Sigmoid colon (tissue), 4 donors: ENCODE results near the gene NT5DC4.

Source experiments
- EP300 ChIP-seq, 4 donors: sonication (generic); formaldehyde crosslinking; IDR thresholded peaks; one replicate each; pipeline ENCODE4 v1.6.1; 2017; ENCODE audit warnings: antibody characterized with exemption in 4 of 4
- POLR2AphosphoS5 ChIP-seq, 4 donors: sonication (generic); formaldehyde crosslinking; IDR thresholded peaks; one replicate each; pipeline ENCODE4 v1.6.1; 2017; ENCODE audit warnings: antibody characterized with exemption in 4 of 4
- TF ChIP-seq, protein P1 (sequence below), 4 experiments: fragments of 450-650 bp in 3 of 4; fragments of 200-600 bp in 1 of 4; IDR thresholded peaks; one replicate each; pipeline ENCODE4 v1.5.1; 2016 to 2019; ENCODE audit warnings: antibody characterized with exemption in 4 of 4, mild to moderate bottlenecking in 3 of 4, moderate library complexity in 2 of 4

DNA sequence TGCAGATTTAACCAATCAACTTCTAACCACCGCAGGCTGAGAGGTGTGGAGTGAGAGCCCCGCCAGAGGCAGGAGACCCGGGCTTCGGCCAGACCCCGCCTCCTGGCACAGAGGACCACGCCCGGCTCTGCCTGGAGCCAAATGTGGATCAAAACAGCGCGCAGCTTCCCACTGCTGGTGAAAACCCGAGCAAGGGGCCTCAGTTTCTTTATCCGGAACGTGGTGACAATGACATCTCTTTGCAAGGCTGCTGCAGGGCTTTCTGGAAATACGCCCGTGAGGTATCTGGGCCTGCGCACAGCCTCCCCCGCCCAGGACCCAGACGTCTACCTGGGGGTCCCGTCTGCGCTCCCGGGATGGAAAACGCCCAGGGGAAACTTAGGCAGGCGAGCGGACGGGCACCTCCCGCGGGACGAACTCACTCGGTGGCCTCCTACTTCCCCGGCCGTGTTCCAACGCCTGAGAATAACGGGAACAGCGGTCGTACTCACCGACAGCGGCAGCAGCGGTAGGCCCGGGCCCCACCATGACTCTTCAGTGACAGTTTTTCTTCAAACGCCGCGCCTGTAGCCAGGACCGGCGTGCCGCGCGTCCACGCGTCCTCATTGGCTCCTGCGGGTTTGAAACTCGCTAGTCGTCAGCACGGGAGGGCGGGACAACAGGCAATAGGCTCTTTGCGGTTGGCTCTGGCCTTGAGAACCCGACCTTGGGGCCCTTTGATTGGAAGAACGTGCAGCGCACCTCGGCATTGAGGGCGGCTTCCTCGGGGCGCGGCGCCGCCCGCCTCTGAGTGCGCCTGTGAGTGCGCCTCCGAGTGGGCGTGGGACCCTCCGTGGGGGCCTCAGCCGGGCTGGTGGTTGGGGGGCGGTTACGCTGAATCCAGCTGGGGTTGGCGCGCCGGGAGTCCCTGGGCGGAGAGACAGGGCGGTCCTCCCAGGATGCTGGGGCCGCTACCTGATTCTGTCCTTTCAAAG is 43.5 kb downstream of the NT5DC4 start, which contains the start of gene CKAP2L:
- TF ChIP-seq, protein P1, sequence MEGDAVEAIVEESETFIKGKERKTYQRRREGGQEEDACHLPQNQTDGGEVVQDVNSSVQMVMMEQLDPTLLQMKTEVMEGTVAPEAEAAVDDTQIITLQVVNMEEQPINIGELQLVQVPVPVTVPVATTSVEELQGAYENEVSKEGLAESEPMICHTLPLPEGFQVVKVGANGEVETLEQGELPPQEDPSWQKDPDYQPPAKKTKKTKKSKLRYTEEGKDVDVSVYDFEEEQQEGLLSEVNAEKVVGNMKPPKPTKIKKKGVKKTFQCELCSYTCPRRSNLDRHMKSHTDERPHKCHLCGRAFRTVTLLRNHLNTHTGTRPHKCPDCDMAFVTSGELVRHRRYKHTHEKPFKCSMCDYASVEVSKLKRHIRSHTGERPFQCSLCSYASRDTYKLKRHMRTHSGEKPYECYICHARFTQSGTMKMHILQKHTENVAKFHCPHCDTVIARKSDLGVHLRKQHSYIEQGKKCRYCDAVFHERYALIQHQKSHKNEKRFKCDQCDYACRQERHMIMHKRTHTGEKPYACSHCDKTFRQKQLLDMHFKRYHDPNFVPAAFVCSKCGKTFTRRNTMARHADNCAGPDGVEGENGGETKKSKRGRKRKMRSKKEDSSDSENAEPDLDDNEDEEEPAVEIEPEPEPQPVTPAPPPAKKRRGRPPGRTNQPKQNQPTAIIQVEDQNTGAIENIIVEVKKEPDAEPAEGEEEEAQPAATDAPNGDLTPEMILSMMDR (IDR thresholded peaks at IDR 0.05), result no peak
- TF ChIP-seq EP300 (IDR thresholded peaks at IDR 0.05), result no peak
- TF ChIP-seq POLR2AphosphoS5 (IDR thresholded peaks at IDR 0.05), result peak in 1 of 4 donors; percentile 60
